Activated naive CD8-positive, alpha-beta T cell treated with anti-CD3 and anti-CD28 coated beads, Interleukin-2, amount 50 U/mL, for 16 hours (primary cell): ENCODE data around the gene PRR33.
"Not testable (repeated sequence)": the region's sequence is repeated elsewhere in the genome, so short reads cannot be mapped to it uniquely, and the experiment has no call there.

Source experiments
- DNase-seq: peaks from one replicate; pipeline ENCODE4 v3.0.0-alpha.2; 2020; ENCODE audit warnings: low read depth, low spot score

PRR33 gene

DNA sequence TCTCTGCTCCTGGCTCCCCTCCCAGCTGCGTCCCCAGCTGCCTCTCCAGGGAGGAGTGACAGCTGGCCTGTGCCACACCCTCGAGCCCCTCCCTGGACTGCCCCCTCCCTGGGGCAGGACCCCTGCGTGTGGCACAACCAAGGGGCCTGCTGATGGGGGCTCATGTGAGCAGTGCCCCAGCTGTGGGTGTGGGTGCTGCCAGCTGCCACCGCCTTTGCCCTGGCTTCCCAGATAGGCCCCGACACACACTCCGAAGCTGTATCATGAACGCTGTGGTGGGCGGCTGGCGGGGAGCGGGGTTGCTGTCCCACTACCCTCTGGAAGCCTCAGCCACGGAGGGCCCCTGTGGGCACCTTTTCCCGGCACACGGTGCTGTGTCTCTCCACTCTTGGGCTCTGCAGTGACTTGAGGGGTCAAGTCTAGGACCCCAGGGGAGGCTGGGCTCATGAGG, 15.8 kb downstream of the PRR33 start:
- not testable (repeated sequence) for DNase-seq

DNA sequence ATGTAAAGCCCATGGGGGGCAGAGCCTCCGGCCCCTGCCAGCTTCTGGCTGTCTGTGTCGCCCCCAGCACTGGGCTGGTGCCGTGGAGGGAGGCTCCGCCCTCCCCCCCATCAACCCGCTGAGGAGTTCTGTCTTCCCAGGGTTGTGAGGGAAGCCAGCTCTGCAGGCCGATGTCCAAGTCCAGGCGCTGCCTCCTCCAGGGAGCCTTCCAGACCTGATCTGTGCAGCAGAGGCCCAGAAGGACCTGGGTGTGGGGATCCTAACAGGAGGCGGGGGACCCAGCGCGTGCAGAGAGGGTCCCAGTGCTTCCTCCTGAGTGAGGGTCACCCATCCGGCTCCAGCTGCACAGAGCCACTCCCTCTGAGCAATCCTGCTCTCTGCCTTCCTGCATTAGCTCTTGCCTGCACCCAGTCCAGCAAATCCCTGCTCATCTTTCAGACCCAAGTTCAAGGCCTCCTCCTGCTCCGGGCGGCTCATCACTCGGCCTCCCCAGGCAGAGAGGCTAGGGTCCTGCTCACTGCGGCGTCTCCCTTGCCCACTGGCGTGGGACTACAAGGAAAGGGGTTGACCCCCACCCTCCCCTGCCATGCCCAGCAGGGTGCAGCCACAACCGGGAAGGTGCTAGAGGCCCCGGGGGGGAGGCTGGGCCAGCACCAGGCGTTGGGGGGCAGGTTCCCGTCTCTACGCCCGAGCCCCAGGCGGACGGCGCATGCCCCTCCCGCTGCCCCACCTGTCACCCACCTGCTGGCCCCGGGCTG, 16.4 kb downstream of the PRR33 start:
- DNase-seq: no peak

GRCh38 chr11:1874441-1875092, 17.1 kb downstream of the PRR33 start:
- DNase-seq: not testable (repeated sequence)

DNA sequence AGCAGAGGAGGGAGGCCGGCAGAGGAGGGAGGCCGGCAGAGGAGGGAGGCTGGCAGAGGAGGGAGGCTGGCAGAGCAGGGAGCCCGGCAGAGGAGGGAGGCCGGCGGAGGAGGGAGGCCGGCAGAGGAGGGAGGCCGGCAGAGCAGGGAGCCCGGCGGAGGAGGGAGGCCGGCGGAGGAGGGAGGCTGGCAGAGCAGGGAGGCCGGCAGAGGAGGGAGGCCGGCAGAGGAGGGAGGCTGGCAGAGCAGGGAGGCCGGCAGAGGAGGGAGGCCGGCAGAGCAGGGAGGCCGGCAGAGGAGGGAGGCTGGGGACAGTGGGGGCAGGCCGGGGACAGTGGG, 17.9 kb downstream of the PRR33 start:
- not testable (repeated sequence) for DNase-seq

GRCh38 chr11:1873048-1873812, 18.5 kb downstream of the PRR33 start:
- DNase-seq: no peak

DNA sequence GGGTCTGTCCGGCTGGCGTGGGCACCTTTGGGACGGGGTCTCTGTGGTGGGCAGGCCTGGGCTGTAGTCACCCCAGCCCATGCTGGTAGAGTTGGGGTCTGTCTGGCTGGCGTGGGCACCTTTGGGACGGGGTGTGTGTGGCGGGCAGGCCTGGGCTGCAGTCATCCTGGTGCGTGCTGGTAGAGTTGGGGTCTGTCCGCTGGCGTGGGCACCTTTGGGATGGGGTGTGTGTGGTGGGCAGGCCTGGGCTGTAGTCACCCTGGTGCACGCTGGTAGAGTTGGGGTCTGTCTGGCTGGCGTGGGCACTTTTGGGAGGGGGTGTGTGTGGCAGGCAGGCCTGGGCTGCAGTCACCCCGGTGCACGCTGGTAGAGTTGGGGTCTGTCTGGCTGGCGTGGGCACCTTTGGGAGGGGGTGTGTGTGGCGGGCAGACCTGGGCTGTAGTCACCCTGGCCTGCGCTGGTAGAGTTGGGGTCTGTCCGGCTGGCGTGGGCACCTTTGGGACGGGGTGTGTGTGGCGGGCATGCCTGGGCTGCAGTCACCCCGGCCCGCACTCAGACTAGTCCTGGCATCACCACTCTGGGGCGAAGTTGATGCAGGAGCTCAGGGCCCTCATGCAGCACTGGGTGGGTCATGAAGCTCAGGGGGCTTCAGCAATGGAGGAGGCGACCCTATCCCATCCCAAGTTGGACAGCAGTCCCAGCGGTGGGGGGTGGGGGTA, 19.3 kb downstream of the PRR33 start:
- no peak for DNase-seq

- no peak for DNase-seq
These were observed 20.2 kb downstream of the PRR33 start for GRCh38 chr11:1871531-1871930.

- DNase-seq: no peak
These were observed 20.8 kb downstream of the PRR33 start for GRCh38 chr11:1870721-1871466.

GRCh38 chr11:1870326-1870696, 21.4 kb downstream of the PRR33 start:
- no peak for DNase-seq

DNA sequence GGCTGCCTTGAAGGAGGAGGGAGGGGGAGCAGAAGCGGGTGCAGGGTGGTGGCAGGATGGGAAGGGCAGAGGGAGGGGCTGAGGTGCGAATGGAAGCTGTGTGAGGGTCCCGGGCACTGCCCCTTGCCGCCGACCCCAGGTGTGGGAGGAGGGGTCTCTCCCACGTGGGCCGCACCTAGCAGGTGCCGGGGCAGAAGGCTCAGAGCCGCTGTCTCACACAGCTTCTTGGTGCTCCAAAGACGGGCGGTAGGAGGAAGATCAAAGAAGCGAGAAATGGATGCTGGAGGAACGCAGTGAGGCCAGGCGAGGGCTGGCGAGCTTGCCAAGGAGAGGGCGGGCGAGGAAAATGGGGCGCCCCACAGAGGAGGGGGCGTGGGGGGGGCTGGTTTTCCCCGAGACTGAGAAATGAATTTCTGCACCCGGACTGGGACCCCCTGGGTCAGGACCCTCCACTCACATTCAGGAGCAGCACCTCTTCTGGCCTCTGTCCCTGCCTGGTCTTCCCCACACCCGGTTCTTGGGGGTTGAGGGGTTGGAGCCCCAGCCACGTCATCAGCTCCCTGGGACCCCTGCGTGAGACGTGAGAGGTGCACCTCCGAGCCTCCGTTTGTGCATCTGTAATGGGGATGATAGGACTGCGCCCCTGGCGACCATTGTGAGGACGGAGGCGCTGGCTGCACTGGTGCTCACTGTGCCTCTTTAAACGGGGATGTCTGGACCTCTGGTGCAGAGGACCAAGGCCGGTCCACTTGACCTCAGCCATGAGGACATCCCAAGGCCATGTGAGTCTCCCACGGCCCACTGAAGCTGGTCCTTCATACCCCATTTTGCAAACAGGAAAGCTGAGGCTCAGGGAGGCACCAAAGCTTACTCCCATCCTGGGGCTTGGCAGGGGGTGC, 22.0 kb downstream of the PRR33 start:
- no peak for DNase-seq

- no peak for DNase-seq
These were observed 22.9 kb downstream of the PRR33 start for GRCh38 chr11:1868636-1869291.

DNA sequence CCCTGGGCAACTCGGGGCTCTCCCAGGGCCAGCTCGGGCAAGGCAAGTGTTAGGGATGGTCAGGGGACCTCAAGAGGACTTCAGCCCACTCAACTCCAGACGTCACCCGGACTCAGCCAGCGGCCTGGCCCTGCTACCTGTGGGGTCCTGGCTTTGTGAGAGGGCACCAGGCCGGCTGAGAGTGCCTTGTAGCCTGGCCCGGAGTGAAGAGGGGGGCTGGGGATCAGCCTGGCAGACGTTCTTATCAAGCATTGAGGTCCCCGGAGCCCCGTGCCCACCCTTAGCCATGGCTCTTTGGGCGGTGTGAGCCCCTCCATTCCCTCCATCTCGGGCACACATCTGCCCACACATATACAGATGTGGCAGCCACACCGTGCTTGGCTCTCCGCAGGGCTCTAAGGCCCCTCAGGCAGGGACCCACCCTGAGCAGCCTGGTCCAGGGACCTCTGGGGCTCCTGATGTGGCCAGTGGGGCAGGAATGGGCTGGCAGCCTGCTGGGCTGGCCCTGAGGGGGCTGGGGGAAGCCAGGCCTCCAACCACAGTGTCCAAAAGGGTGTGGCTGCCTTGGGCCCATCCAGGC, 23.5 kb downstream of the PRR33 start:
- DNase-seq: no peak

- no peak for DNase-seq
These were observed 24.3 kb downstream of the PRR33 start for GRCh38 chr11:1867381-1867780.

DNA sequence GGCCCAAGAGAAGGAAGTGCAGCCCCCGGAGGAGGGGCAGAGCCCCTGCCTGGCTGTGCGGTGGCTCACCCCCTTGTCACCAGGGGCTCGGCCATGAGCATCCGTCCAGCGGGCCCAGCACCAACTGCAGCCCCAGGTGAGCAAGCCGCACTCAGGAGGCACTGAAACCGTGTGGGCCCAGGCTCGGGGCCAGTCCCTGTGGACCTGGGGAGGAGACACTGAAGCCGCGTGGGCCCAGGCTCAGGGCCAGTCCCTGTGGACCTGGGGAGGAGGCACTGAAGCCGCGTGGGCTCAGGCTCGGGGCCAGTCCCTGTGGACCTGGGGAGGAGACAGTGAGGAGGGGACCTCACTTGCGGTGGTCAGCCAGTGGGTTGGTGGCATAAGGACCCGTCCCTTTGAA, 24.9 kb downstream of the PRR33 start:
- no peak for DNase-seq

DNA sequence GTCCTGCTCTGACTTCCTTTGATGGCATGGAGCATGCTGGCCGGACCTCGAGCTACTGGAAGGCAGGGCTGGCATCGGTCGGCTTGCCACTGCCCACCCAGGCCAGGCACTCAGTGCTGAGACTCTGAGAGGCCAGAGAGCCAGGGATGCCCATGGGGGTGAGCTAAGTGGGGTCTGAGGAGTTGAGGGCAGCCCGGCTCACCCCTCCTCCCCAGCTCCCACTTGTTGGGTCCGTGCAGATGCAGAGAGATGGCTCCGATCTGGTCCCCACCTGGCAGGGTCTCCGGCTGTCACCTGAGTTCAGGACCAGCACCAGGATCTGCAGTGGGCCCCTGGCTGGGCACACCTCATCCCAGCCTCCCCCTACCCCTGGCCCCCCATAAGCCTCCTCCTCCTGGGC, 25.5 kb downstream of the PRR33 start:
- DNase-seq: no peak

DNA sequence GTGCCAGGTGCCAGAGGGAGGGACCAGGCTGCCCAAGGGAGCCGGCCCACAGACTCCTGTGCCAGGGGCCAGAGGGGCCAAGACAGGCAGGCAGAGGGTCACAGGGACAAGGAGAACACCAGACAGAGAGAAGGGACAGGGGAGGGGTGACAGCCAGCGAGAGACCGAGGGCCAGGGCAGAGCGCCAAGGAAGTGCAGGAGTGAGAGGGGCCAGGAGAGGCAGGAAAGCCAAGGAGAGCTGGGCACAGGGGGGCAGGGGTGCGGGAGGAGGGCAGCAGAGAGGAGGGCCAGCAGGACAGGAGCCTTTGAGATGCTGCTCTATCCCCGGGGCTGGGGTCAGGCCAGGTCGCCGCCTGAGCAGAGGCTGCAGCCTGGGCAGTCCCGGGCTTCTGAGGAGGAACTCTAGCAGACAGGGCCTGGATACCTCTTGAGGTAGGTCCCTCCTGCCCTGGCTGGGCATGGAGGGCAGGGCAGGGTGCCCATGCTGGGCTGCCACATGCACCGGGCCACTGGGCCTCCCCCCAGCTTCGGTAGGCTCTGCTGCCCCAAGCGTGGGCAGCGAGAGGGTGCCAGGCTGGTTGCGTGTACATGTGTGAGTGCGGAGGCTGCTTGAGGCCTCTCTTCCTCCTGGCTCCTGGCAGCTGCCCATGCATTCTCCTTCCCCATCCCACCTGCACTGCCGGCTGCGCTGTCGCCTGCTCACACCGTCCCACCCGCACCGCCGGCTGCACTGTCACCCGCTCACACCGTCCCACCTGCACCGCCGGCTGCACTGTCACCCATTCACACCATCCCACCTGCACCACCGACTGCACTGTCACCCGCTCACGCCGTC, 26.6 kb downstream of the PRR33 start:
- DNase-seq: no peak

GRCh38 chr11:1864231-1864630, 27.5 kb downstream of the PRR33 start:
- no peak for DNase-seq
